Measurements from ENCODE around the gene TENM4. TPM values are rescaled to one million over a fixed set of nuclear protein-coding genes. Genes with fewer than 3 reads are reported as not detected.

TENM4 gene
- total and polyA plus RNA-seq, 2 donors: 1.5 to 27.8 TPM

DNA sequence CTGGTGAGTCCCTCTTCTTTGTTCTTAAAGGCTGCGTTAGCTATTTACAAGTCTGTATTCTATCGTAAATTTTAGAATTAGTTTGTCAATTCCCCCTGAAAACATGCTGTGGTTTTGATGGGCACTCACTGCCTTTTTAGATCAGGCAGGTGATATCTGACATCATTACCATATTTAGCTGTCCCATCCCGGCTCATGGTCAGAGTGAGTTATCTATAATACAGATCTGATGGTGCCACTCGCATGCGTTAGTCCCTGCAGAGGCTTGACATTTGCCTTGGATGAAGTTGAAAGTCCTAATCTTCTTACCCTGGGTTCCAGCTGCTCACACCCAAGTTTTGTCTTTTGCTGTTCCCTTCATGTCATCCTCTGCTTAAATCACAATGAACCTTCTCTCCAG, 715.6 kb downstream of the TENM4 start:
- peaks cover under 1% of the 10 kb centered on the region for H3K36me3 ChIP-seq (ENCODE audit: insufficient read depth)
- 88% methylated on average over 5 of the region's 5 CpGs for WGBS
- DNase-seq (ENCODE audit: extremely low spot score): no peak
- no peak overlapping the region for H3K27ac ChIP-seq (ENCODE audit: low read depth)
- no peak overlapping the region for H3K4me3 ChIP-seq (ENCODE audit: low read depth, low read length)
- H3K4me1 ChIP-seq (ENCODE audit: insufficient read depth): no peaks in the 10 kb centered on the region

GRCh38 chr11:78722786-78723185, 718.0 kb downstream of the TENM4 start:
- no peak overlapping the region for H3K27ac ChIP-seq (ENCODE audit: low read depth)
- WGBS: 94% methylated on average over 5 of the region's 5 CpGs
- no peak overlapping the region for H3K4me3 ChIP-seq (ENCODE audit: low read depth, low read length)
- DNase-seq (ENCODE audit: extremely low spot score): no peak
- peaks cover 2% of the 10 kb centered on the region for H3K36me3 ChIP-seq (ENCODE audit: insufficient read depth)
- no peaks in the 10 kb centered on the region for H3K4me1 ChIP-seq (ENCODE audit: insufficient read depth)

- Histone ChIP-seq H3K36me3 (ENCODE audit: insufficient read depth) (peaks cover 2% of the 10 kb centered on the region), H3K4me3 (ENCODE audit: low read depth, low read length) (no peak overlapping the region), H3K4me1 (ENCODE audit: insufficient read depth) (no peaks in the 10 kb centered on the region), H3K27ac (ENCODE audit: low read depth) (no peak overlapping the region)
- DNase-seq (ENCODE audit: extremely low spot score): no peak
Measured at GRCh38 chr11:78720281-78720989, 720.4 kb downstream of the TENM4 start.

GRCh38 chr11:78717041-78717440, 723.8 kb downstream of the TENM4 start:
- no peak overlapping the region for H3K27ac ChIP-seq (ENCODE audit: low read depth)
- no peak overlapping the region for H3K4me3 ChIP-seq (ENCODE audit: low read depth, low read length)
- DNase-seq (ENCODE audit: extremely low spot score): no peak
- peaks cover 2% of the 10 kb centered on the region for H3K36me3 ChIP-seq (ENCODE audit: insufficient read depth)
- H3K4me1 ChIP-seq (ENCODE audit: insufficient read depth): no peaks in the 10 kb centered on the region

GRCh38 chr11:78715639-78716311, 725.1 kb downstream of the TENM4 start:
- H3K4me1 ChIP-seq (ENCODE audit: insufficient read depth): no peaks in the 10 kb centered on the region
- no peak for DNase-seq (ENCODE audit: extremely low spot score)

DNA sequence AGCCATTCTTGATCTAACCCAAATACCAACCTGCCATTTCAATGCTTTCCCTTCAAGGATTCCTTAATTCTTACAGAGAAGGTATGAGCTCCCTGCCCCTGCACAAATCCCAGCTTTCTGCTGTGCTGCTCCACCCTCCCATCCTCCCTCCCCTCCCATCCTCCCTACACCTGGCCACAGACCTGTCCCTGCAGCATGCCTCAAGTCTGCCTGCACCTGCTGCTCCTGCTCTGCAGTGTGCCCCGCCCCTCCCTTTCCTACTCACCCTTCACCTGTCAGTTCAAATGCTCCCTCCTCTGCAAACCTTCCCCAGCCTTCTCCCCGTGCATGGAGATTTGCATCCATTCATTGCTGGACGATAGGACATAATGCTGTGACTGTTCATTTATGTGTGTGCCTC, 726.3 kb downstream of the TENM4 start:
- 73% methylated on average over 3 of the region's 3 CpGs for WGBS
- no peak overlapping the region for H3K27ac ChIP-seq (ENCODE audit: low read depth)
- no peak overlapping the region for H3K4me3 ChIP-seq (ENCODE audit: low read depth, low read length)
- no peaks in the 10 kb centered on the region for H3K4me1 ChIP-seq (ENCODE audit: insufficient read depth)
- no peaks in the 10 kb centered on the region for H3K36me3 ChIP-seq (ENCODE audit: insufficient read depth)
- DNase-seq (ENCODE audit: extremely low spot score): no peak

More at GRCh38 chr11:78715639-78716311, 725.1 kb downstream of the TENM4 start:
- 67% methylated on average over 8 of the region's 8 CpGs for WGBS
- Histone ChIP-seq H3K36me3 (ENCODE audit: insufficient read depth) (peaks cover 2% of the 10 kb centered on the region), H3K27ac (ENCODE audit: low read depth) (no peak overlapping the region), H3K4me3 (ENCODE audit: low read depth, low read length) (no peak overlapping the region)

GRCh38 chr11:78711735-78712134, 729.1 kb downstream of the TENM4 start:
- Histone ChIP-seq H3K27ac (ENCODE audit: low read depth) (no peak overlapping the region), H3K36me3 (ENCODE audit: insufficient read depth) (no peaks in the 10 kb centered on the region), H3K4me3 (ENCODE audit: low read depth, low read length) (no peak overlapping the region), H3K4me1 (ENCODE audit: insufficient read depth) (no peaks in the 10 kb centered on the region)
- no peak for DNase-seq (ENCODE audit: extremely low spot score)
- 96% methylated on average over 3 of the region's 3 CpGs for WGBS

- H3K4me1 ChIP-seq (ENCODE audit: insufficient read depth): no peaks in the 10 kb centered on the region
- no peak overlapping the region for H3K27ac ChIP-seq (ENCODE audit: low read depth)
- 90% methylated on average over 4 of the region's 4 CpGs for WGBS
- no peaks in the 10 kb centered on the region for H3K36me3 ChIP-seq (ENCODE audit: insufficient read depth)
- H3K4me3 ChIP-seq (ENCODE audit: low read depth, low read length): no peak overlapping the region
- DNase-seq (ENCODE audit: extremely low spot score): no peak
Measured at GRCh38 chr11:78710417-78710816, 730.4 kb downstream of the TENM4 start.

DNA sequence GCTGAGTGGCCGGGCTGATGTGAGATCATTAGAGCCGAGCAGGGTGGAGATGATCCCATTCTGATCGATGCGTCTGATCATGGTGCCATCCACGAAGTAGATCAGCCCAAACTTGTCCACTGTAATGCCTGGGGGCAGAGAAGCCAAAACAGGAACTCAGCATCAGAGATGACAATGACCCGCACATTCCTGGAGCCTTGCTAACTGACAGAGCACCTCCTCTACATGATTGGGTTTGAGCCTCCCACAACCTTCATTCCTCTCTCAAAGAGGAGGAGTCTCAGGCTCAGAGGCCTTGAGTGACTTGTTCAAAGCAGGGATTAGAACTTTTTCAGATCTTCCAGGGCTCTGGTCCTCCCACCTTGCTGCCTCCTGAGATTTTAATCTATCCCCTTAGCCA, 732.4 kb downstream of the TENM4 start:
- DNase-seq (ENCODE audit: extremely low spot score): no peak

DNA sequence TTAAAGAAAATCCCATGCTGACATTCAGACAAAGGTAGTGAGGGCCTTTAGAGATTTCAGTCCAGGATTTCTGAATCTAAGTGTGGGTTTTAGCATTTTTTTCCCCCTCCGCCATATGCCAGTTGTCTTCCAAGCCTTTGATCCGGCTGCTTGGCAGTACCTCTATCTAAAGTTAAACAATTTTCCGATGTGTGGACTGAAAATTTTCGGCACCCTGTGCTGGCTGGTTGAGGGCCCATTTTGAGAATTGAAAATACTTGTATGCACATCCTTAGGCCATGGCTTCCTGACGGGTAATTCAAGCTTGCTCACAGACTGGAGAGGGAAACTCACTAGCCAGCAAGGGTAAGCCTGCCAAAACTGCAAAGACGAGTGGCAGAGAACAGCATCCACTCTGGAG, 734.3 kb downstream of the TENM4 start:
- no peak for DNase-seq (ENCODE audit: extremely low spot score)
- Histone ChIP-seq H3K36me3 (ENCODE audit: insufficient read depth) (no peaks in the 10 kb centered on the region), H3K27ac (ENCODE audit: low read depth) (no peak overlapping the region), H3K4me1 (ENCODE audit: insufficient read depth) (no peaks in the 10 kb centered on the region), H3K4me3 (ENCODE audit: low read depth, low read length) (no peak overlapping the region)
- WGBS: 86% methylated on average over 6 of the region's 6 CpGs

More for the DNA sequence above, 732.4 kb downstream of the TENM4 start:
- WGBS: 94% methylated on average over 6 of the region's 6 CpGs
- Histone ChIP-seq H3K4me3 (ENCODE audit: low read depth, low read length) (no peak overlapping the region), H3K27ac (ENCODE audit: low read depth) (no peak overlapping the region), H3K36me3 (ENCODE audit: insufficient read depth) (no peaks in the 10 kb centered on the region), H3K4me1 (ENCODE audit: insufficient read depth) (no peaks in the 10 kb centered on the region)

GRCh38 chr11:78704811-78705210, 736.0 kb downstream of the TENM4 start:
- Histone ChIP-seq H3K4me3 (ENCODE audit: low read depth, low read length) (no peak overlapping the region), H3K36me3 (ENCODE audit: insufficient read depth) (no peaks in the 10 kb centered on the region), H3K4me1 (ENCODE audit: insufficient read depth) (no peaks in the 10 kb centered on the region), H3K27ac (ENCODE audit: low read depth) (no peak overlapping the region)
- WGBS: 88% methylated on average over 8 of the region's 8 CpGs
- no peak for DNase-seq (ENCODE audit: extremely low spot score)

GRCh38 chr11:78699609-78700135, 741.2 kb downstream of the TENM4 start:
- H3K36me3 ChIP-seq (ENCODE audit: insufficient read depth): no peaks in the 10 kb centered on the region
- no peak overlapping the region for H3K27ac ChIP-seq (ENCODE audit: low read depth)
- no peaks in the 10 kb centered on the region for H3K4me1 ChIP-seq (ENCODE audit: insufficient read depth)
- no peak for DNase-seq (ENCODE audit: extremely low spot score)
- no peak overlapping the region for H3K4me3 ChIP-seq (ENCODE audit: low read depth, low read length)
- 91% methylated on average over 7 of the region's 7 CpGs for WGBS

DNA sequence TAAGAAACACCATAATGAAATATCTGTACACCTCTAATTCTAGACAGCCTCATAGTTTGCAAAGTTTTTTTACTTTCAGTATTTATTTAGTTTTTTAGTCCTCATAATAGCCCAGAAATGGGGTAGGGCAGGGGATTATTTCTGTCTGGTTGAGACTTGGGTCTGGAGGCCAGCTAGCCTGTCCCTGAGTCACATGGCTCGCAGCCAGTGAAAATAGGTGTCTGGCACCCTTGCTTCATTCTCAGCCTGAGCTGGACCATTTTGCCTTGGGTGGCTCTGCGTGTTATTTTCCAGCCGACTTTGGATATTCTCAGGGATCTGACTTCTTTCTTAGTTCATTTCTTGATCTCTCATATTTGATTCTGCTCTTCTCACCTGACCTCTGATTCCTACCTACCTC, 742.2 kb downstream of the TENM4 start:
- Histone ChIP-seq H3K4me3 (ENCODE audit: low read depth, low read length) (no peak overlapping the region), H3K27ac (ENCODE audit: low read depth) (no peak overlapping the region), H3K4me1 (ENCODE audit: insufficient read depth) (no peaks in the 10 kb centered on the region), H3K36me3 (ENCODE audit: insufficient read depth) (no peaks in the 10 kb centered on the region)
- 89% methylated on average over 3 of the region's 3 CpGs for WGBS
- no peak for DNase-seq (ENCODE audit: extremely low spot score)

DNA sequence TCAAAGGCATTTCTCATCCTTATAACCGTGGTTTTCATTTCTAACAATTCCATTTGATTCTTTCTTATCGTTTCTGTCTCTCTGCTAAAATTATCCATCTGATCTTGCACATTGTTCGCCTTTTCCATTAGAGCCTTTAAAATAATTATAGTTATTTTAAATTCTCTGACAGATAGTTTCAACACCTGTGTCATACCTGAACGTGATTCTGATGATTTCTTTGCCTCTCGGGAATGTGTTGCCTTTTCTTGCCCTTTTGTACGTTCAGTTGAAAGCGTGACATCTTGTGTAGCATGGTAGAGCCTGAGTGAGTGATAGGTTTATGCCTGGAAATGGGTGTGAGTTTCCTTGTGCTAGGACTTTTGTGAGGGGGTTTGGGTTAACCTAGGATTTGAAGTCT, 744.7 kb downstream of the TENM4 start:
- no peaks in the 10 kb centered on the region for H3K36me3 ChIP-seq (ENCODE audit: insufficient read depth)
- H3K4me3 ChIP-seq (ENCODE audit: low read depth, low read length): no peak overlapping the region
- DNase-seq (ENCODE audit: extremely low spot score): no peak
- no peaks in the 10 kb centered on the region for H3K4me1 ChIP-seq (ENCODE audit: insufficient read depth)
- H3K27ac ChIP-seq (ENCODE audit: low read depth): no peak overlapping the region
- 86% methylated on average over 7 of the region's 7 CpGs for WGBS

All from urinary bladder (tissue), 4 donors.